ENCODE measurements around the gene MYLIP. TPM values are rescaled to one million over a fixed set of nuclear protein-coding genes. Genes with fewer than 3 reads are reported as not detected.

MYLIP gene
- total and polyA plus RNA-seq, 2 donors (not counting 1 experiment from before 2014, with no cell fraction given), result 40.6 to 104 TPM

DNA sequence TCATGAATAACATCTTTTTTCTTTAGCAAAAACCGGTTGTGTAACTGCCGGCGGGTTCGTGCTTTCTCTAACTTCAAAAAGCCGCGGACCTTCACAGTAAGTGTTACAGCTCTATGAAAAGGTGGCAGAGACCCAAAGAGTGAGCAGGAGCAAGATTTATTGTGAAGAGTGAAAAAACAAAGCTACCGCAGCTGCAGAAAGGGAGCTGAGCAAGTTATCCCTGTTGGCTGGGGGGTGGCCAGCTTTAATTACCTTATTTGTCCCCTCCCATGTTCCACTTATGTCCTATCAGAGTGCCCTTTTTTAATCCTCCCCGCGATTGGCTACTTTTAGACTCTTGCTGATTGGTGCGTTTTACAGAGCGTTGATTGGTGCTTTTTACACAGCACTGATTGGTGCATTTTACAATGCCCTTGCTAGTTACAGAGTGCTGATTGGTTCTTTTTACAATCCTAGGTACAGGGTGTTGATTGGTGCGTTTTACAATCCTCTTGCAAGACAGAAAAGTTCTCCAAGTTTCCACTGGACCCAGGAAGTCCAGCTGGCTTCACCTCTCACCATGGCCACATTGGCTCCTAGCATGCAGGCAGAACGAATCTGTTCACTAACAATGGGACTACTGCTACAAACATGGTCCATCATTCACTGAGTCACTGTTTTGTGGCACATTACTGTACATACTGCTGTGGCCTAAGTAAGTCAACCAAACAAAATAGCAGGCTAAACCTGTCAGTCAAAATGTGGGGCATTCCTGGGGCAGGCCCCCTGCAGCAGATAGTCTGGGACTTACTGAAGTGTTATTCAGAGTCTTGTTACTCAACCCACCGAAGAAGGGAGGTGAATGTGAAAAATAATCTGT is 52.8 kb downstream of the MYLIP start:
- H3K4me2 ChIP-seq (replicated peaks; ENCODE audit: low read depth, low read length, poor library complexity, severe bottlenecking), result no peak overlapping the region
- peaks cover 0 to 10% (median 1%) of the 10 kb centered on the region in 3 donors for H3K9me3 ChIP-seq (ENCODE audit: control extremely low read depth in 1 of 3, control insufficient read depth in 2 of 3, insufficient read depth in 1 of 3, low read length in 2 of 3)
- ChIA-PET POLR2A (interaction anchor here (0.6 kb wide), 1 partner anchor 660 kb away, joined by 3 read pairs; no protein-coding TSS in a partner anchor), CTCF (interaction anchor here (1.2 to 11.1 kb wide), 14 partner anchors 8 to 503 kb away, joined by 3 to 152 read pairs (median 7); partner anchors contain the start of gene MYLIP)
- peaks cover 0 to 4% (median 0%) of the 10 kb centered on the region in 4 experiments for H3K27me3 ChIP-seq (replicated peaks in 1 of 4; ENCODE audit: control extremely low read depth in 1 of 4, control insufficient read depth in 3 of 4, insufficient read depth in 4 of 4, low read length in 3 of 4)
- H3K36me3 ChIP-seq (replicated peaks in 1 of 2; ENCODE audit: control extremely low read depth in 1 of 2, control insufficient read depth in 1 of 2, extremely low read depth in 1 of 2, insufficient read depth in 2 of 2, low read length in 1 of 2), result no peaks in the 10 kb centered on the region
- H3K4me3 ChIP-seq (ENCODE audit: control extremely low read depth in 1 of 5, extremely low read depth in 1 of 5, insufficient read depth in 1 of 5, low read depth in 2 of 5, low read length in 4 of 5), result no peak overlapping the region
- no peak overlapping the region for H3K27ac ChIP-seq (ENCODE audit: low read length in 2 of 2)
- DNase-seq (no peak), ATAC-seq (ENCODE audit: low read depth) (no peak)
- H3K4me1 Mint-ChIP-seq, result peaks cover 20% of the 10 kb centered on the region
- no peaks in the 10 kb centered on the region for H4K20me1 ChIP-seq (ENCODE audit: control insufficient read depth, insufficient read depth, low read length, poor library complexity, severe bottlenecking)
- no peak overlapping the region for H2AFZ ChIP-seq (ENCODE audit: insufficient read depth, low read depth, low read length, poor library complexity, severe bottlenecking)
- H3K27me3 Mint-ChIP-seq, result no peaks in the 10 kb centered on the region
- no peaks in the 10 kb centered on the region for H3K79me2 ChIP-seq (ENCODE audit: control insufficient read depth, insufficient read depth, low read length)
- peak overlapping the region; percentile 3 for H3K4me3 Mint-ChIP-seq
- H3K9ac ChIP-seq (ENCODE audit: low read length), result no peak overlapping the region
- H3K4me1 ChIP-seq (ENCODE audit: control insufficient read depth in 2 of 2, insufficient read depth in 2 of 2, low read length in 2 of 2), result peaks cover 4 to 11% of the 10 kb centered on the region in 2 donors
- H3K27ac Mint-ChIP-seq, result peak overlapping the region; percentile 8
- intact Hi-C loops (cut with micrococcal nuclease), result loop anchor here (2.0 to 5.0 kb wide), 3 partner anchors 23 to 409 kb away; partner anchors contain the start of gene MYLIP
- WGBS (ENCODE audit: insufficient coverage), result 96% methylated on average over 5 of the region's 14 CpGs
- H3K9me3 Mint-ChIP-seq (ENCODE audit: insufficient read depth), result no peaks in the 10 kb centered on the region
- TF ChIP-seq EZH2 (IDR thresholded peaks at IDR 0.05; ENCODE audit: borderline replicate concordance, insufficient read depth, low read depth, low read length, poor library complexity, severe bottlenecking), result no peak
- no peak for TF ChIP-seq CTCF (IDR thresholded peaks at IDR 0.05)

Data from B cell (primary cell).